ENCODE data around the gene GRK4.

DNA sequence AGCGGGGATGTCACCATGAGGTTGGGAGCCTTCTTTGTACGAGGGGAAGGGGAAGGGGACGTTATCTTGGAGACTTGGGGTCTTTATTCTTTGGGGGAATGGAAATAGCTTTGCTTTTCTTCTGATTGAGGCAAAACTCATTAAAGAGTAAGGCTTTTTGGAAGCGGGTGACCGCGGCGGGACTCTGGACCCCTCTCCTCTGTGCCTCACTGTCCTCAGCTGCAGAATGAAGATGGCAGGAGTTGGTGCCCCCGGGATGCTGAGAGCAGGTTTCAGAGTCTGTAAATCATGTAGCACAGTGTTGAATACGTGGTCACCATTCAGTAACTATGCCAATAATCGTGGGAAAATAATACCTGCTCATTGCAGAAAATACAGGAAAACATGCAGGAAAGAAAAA is 78.9 kb downstream of the GRK4 start:
- TF ChIP-seq, protein P1, sequence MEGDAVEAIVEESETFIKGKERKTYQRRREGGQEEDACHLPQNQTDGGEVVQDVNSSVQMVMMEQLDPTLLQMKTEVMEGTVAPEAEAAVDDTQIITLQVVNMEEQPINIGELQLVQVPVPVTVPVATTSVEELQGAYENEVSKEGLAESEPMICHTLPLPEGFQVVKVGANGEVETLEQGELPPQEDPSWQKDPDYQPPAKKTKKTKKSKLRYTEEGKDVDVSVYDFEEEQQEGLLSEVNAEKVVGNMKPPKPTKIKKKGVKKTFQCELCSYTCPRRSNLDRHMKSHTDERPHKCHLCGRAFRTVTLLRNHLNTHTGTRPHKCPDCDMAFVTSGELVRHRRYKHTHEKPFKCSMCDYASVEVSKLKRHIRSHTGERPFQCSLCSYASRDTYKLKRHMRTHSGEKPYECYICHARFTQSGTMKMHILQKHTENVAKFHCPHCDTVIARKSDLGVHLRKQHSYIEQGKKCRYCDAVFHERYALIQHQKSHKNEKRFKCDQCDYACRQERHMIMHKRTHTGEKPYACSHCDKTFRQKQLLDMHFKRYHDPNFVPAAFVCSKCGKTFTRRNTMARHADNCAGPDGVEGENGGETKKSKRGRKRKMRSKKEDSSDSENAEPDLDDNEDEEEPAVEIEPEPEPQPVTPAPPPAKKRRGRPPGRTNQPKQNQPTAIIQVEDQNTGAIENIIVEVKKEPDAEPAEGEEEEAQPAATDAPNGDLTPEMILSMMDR (IDR thresholded peaks at IDR 0.05): no peak
- no peak for TF ChIP-seq POLR2A (IDR thresholded peaks at IDR 0.05)
